A549 treated with DMSO at 1 μM for 4 hours (cell line): ENCODE results near the gene ANKS4B. TPM values are rescaled to one million over a fixed set of nuclear protein-coding genes. Genes with fewer than 3 reads are reported as not detected.

Experiments used
- total RNA-seq: library from RNA; stranded (reverse); fragments of 200-300 nt; extraction: Qiagen RNA extraction; gene quantifications from 5 replicates; pipeline ENCODE4 v1.2.3, GENCODE V29; 2022; ENCODE audit warnings: low read depth

The ANKS4B gene, protein sequence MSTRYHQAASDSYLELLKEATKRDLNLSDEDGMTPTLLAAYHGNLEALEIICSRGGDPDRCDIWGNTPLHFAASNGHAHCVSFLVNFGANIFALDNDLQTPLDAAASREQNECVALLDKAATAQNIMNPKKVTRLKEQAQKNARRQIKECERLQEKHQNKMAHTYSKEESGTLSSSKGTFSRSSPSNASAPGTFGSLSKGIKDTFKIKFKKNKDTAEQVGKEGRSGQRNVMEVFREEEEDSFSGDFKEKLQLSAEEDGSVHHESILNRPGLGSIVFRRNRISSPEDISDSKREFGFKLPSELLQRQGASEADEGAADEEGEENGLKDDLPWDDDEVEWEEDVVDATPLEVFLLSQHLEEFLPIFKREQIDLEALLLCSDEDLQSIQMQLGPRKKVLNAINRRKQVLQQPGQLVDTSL
- 0.06 to 0.23 TPM (median 0.14 TPM) in 5 replicates for total RNA-seq

DNA sequence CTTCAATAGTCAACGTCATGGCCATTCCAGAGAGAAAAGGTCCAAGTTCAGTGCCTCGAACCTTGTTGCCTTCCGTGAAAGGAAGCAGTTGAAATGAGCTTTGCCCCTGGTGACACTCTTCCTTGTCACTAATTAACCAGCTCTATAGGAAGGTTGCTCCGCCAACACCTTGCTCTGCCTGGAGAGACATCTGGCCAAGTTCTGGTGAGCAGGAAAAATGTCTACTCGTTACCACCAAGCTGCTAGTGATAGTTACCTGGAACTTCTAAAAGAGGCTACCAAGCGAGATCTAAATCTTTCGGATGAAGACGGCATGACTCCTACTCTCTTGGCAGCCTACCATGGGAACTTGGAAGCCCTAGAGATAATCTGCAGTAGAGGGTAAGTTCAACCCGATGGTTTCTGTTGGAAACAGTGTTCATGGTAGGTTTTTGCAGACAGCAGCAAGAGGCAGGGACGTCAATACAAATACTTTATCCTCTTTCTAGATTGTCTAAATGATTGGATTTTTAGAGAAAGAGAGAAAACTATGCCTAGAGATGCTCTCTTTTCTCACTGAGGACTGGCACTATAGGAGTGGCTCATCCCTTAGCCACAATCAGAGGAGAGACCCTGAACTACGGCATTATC lies at the start of gene ANKS4B:
ANKS4B (plus strand) TSS at position 179 of the 630 bp plus-strand sequence; CDS start at position 218, 39 bp downstream.

DNA sequence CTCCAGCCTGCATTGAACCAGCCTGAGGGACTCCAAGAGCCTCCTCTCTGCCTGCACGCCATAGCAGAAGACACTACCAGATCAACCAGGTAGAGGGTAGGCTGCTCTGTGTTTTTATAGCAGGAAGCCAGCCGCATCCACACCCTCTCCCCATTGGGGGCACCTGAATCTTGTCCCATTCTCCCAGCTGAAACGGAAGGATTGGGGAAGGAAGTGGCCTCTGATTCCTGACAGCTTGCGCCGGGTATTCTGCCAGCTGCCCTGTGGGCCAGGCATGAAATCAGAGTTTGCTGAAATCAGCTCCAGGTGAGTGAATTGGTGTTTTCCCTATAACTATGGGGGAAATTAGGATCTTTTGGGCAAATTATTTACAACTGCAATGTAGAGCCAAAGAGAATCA lies 22.0 kb upstream of the ANKS4B start, which contains the start of gene ZP2:
ZP2 (minus strand) TSS at position 89 of the 400 bp plus-strand sequence; CDS start at position 62, 27 bp downstream.

GRCh38 chr16:21277927-21278706 lies 44.6 kb downstream of the ANKS4B start, which contains the start of gene CRYM:
Gene CRYM (minus strand): TSS chr16:21278290. CDS start chr16:21278251, 39 bp downstream.

Other genes with a start within 250 kb of the ANKS4B start
- 0.06 to 0.19 TPM (median 0.17 TPM) in 5 replicates for gene DNAH3, start 82.9 kb upstream of the ANKS4B start, total RNA-seq
- 16.4 to 25.2 TPM (median 20.6 TPM) in 5 replicates for gene LDAF1, start 75.0 kb upstream of the ANKS4B start, total RNA-seq
- not detected in 5 replicates for gene ZP2, start 22.1 kb upstream of the ANKS4B start, total RNA-seq
- 1.3 to 2.3 TPM (median 1.7 TPM) in 5 replicates for gene CRYM, start 44.6 kb downstream of the ANKS4B start, total RNA-seq